ENCODE data around the gene DOCK3. TPM values are rescaled to one million over a fixed set of nuclear protein-coding genes. Genes with fewer than 3 reads are reported as not detected.
"Not testable (repeated sequence)": the region's sequence is repeated elsewhere in the genome, so short reads cannot be mapped to it uniquely, and the experiment has no call there.

Gene DOCK3
- total and polyA plus RNA-seq, 10 of the 15 experiments (the other 5 are each of a cell fraction or from before 2014, with no cell fraction given): 0.02 to 0.52 (median 0.04) TPM; not detected in 5

DNA sequence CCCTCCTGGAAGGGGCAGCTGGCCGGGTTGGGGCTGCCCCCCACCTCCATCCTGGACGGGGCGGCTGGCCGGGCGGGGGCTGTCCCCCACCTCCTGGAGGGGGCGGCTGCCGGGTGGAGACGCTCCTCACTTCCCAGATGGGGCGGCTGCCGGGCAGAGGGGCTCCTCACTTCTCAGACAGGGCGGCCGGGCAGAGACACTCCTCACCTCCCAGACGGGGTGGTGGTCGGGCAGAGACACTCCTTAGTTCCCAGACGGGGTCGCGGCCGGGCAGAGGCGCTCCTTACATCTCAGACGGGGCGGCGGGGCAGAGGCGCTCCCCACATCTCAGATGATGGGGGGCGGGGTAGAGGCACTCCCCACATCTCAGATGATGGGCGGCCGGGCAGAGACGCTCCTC lies 129.1 kb downstream of the DOCK3 start:
- RAD21 ChIA-PET (ENCODE audit: unreplicated experiment); H3K27me3 ChIP-seq (replicated peaks in 1 of 2; ENCODE audit: control insufficient read depth in 2 of 2, insufficient read depth in 2 of 2, low read length in 1 of 2); H4K20me1 ChIP-seq (ENCODE audit: control insufficient read depth, insufficient read depth); intact Hi-C loops (cut with micrococcal nuclease; ENCODE audit: unreplicated experiment); H3K36me3 ChIP-seq (ENCODE audit: control insufficient read depth in 2 of 2, insufficient read depth in 2 of 2, low read length in 1 of 2); H3K79me2 ChIP-seq (ENCODE audit: control insufficient read depth, insufficient read depth, low read length); FAIRE-seq; SMC1A ChIA-PET (ENCODE audit: uncharacterized antibody, unreplicated experiment); ATAC-seq; DNase-seq (ENCODE audit: low read depth, low spot score); CTCF ChIA-PET; H3K9ac ChIP-seq (ENCODE audit: control insufficient read depth, insufficient read depth, low read length); H3K4me1 ChIP-seq (ENCODE audit: control insufficient read depth, insufficient read depth, low read length); in situ Hi-C loops (cut with MboI); H3K27ac ChIP-seq (ENCODE audit: control insufficient read depth, insufficient read depth); H3K4me2 ChIP-seq (ENCODE audit: control insufficient read depth, insufficient read depth); H2AFZ ChIP-seq (ENCODE audit: control insufficient read depth, low read depth, low read length); POLR2A ChIA-PET; H3K4me3 ChIP-seq; BruUV-seq (replicated peaks); H3K9me3 ChIP-seq (replicated peaks; ENCODE audit: control insufficient read depth, insufficient read depth, low read length): not testable (repeated sequence)
- WGBS (ENCODE audit: insufficient coverage, insufficient replicate concordance, low lambda C conversion rate, missing lambda C conversion rate): 87% methylated on average over 15 of the region's 27 CpGs

DNA sequence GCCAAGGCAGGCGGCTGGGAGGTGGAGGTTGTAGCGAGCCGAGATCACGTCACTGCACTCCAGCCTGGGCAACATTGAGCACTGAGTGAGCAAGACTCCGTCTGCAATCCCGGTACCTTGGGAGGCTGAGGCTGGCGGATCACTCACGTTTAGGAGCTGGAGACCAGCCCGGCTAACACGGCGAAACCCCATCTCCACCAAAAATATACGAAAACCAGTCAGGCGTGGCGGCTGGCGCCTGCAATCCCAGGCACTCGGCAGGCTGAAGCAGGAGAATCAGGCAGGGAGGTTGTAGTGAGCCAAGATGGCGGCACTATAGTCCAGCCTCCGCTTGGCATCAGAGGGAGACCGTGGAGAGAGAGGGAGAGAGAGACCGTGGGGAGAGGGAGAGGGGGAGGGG lies 129.6 kb downstream of the DOCK3 start:
- ATAC-seq; H3K79me2 ChIP-seq (ENCODE audit: control insufficient read depth, insufficient read depth, low read length); intact Hi-C loops (cut with micrococcal nuclease; ENCODE audit: unreplicated experiment); RAD21 ChIA-PET (ENCODE audit: unreplicated experiment); POLR2A ChIA-PET; H3K9me3 ChIP-seq (replicated peaks; ENCODE audit: control insufficient read depth, insufficient read depth, low read length); in situ Hi-C loops (cut with MboI); H3K9ac ChIP-seq (ENCODE audit: control insufficient read depth, insufficient read depth, low read length); CTCF ChIA-PET; H3K36me3 ChIP-seq (ENCODE audit: control insufficient read depth in 2 of 2, insufficient read depth in 2 of 2, low read length in 1 of 2); H3K27ac ChIP-seq (ENCODE audit: control insufficient read depth, insufficient read depth); H3K4me2 ChIP-seq (ENCODE audit: control insufficient read depth, insufficient read depth); DNase-seq (ENCODE audit: low read depth, low spot score); BruUV-seq (replicated peaks); H3K27me3 ChIP-seq (replicated peaks in 1 of 2; ENCODE audit: control insufficient read depth in 2 of 2, insufficient read depth in 2 of 2, low read length in 1 of 2); H3K4me1 ChIP-seq (ENCODE audit: control insufficient read depth, insufficient read depth, low read length); SMC1A ChIA-PET (ENCODE audit: uncharacterized antibody, unreplicated experiment); FAIRE-seq; H3K4me3 ChIP-seq; H4K20me1 ChIP-seq (ENCODE audit: control insufficient read depth, insufficient read depth); H2AFZ ChIP-seq (ENCODE audit: control insufficient read depth, low read depth, low read length): not testable (repeated sequence)
- 47% methylated on average over 14 of the region's 20 CpGs for WGBS (ENCODE audit: insufficient coverage, insufficient replicate concordance, low lambda C conversion rate, missing lambda C conversion rate)

DNA sequence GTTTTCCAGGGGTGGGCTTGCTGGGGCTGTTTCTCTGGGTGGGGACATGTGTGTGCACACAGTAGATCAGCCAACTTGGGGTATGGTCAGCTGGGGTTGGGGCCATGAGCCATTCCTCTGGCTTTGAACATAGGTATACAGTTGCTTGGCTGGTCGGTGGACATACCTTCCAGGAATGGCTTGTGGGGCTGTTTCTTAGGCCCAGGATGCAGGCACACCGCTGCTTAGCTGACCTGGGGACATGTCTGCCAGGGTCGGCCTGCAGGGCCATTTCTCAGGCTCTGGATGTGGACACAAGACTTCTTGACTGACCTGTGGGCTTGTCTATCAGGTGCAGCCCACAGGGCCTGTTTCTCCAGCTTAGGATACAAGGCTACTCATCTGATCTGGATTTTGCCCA lies 130.6 kb downstream of the DOCK3 start:
- no TSS peak for BruUV-seq (replicated peaks)
- TF ChIP-seq SREBF2 (IDR thresholded peaks at IDR 0.05; ENCODE audit: low read length) (no peak), MYB (IDR thresholded peaks at IDR 0.05; ENCODE audit: borderline replicate concordance, low read depth, low read length) (no peak), POLR2AphosphoS2 (IDR thresholded peaks at IDR 0.05; ENCODE audit: low read depth, low read length) (no peak), FOS (IDR thresholded peaks at IDR 0.05; ENCODE audit: borderline replicate concordance, extremely low read depth, insufficient read length) (no peak), PAX5 (IDR thresholded peaks at IDR 0.05; ENCODE audit: borderline replicate concordance, low read depth, low read length) (no peak), ZNF24 (IDR thresholded peaks at IDR 0.05) (no peak), ZSCAN29 (IDR thresholded peaks at IDR 0.05) (no peak)
- TF ChIP-seq, protein P1, sequence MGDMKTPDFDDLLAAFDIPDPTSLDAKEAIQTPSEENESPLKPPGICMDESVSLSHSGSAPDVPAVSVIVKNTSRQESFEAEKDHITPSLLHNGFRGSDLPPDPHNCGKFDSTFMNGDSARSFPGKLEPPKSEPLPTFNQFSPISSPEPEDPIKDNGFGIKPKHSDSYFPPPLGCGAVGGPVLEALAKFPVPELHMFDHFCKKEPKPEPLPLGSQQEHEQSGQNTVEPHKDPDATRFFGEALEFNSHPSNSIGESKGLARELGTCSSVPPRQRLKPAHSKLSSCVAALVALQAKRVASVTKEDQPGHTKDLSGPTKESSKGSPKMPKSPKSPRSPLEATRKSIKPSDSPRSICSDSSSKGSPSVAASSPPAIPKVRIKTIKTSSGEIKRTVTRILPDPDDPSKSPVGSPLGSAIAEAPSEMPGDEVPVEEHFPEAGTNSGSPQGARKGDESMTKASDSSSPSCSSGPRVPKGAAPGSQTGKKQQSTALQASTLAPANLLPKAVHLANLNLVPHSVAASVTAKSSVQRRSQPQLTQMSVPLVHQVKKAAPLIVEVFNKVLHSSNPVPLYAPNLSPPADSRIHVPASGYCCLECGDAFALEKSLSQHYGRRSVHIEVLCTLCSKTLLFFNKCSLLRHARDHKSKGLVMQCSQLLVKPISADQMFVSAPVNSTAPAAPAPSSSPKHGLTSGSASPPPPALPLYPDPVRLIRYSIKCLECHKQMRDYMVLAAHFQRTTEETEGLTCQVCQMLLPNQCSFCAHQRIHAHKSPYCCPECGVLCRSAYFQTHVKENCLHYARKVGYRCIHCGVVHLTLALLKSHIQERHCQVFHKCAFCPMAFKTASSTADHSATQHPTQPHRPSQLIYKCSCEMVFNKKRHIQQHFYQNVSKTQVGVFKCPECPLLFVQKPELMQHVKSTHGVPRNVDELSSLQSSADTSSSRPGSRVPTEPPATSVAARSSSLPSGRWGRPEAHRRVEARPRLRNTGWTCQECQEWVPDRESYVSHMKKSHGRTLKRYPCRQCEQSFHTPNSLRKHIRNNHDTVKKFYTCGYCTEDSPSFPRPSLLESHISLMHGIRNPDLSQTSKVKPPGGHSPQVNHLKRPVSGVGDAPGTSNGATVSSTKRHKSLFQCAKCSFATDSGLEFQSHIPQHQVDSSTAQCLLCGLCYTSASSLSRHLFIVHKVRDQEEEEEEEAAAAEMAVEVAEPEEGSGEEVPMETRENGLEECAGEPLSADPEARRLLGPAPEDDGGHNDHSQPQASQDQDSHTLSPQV (IDR thresholded peaks at IDR 0.05): no peak

More for the DNA sequence above, 130.6 kb downstream of the DOCK3 start:
- no peaks in the 10 kb centered on the region for H3K4me1 ChIP-seq (ENCODE audit: control insufficient read depth, insufficient read depth, low read length)
- DNase-seq (ENCODE audit: low read depth, low spot score) (no peak), ATAC-seq (no peak), FAIRE-seq (no peak)
- ChIA-PET SMC1A (ENCODE audit: uncharacterized antibody, unreplicated experiment) (no interaction called here), RAD21 (ENCODE audit: unreplicated experiment) (no interaction called here), CTCF (no interaction called here), POLR2A (no interaction called here)
- intact Hi-C loops (cut with micrococcal nuclease; ENCODE audit: unreplicated experiment) (no loop called here), in situ Hi-C loops (cut with MboI) (no loop called here)
- H3K4me2 ChIP-seq (ENCODE audit: control insufficient read depth, insufficient read depth): no peak overlapping the region
- H3K36me3 ChIP-seq (ENCODE audit: control insufficient read depth in 2 of 2, insufficient read depth in 2 of 2, low read length in 1 of 2): no peaks in the 10 kb centered on the region
- no peak overlapping the region for H2AFZ ChIP-seq (ENCODE audit: control insufficient read depth, low read depth, low read length)
- H3K27ac ChIP-seq (ENCODE audit: control insufficient read depth, insufficient read depth): no peak overlapping the region
- H3K4me3 ChIP-seq: no peak overlapping the region
- WGBS (ENCODE audit: insufficient coverage, insufficient replicate concordance, low lambda C conversion rate, missing lambda C conversion rate): 0% methylated on average over 3 of the region's 3 CpGs
- no peaks in the 10 kb centered on the region; the same call in 2 of the 3 replicates for H3K9me3 ChIP-seq (replicated peaks; ENCODE audit: control insufficient read depth, insufficient read depth, low read length)
- H3K27me3 ChIP-seq (replicated peaks in 1 of 2; ENCODE audit: control insufficient read depth in 2 of 2, insufficient read depth in 2 of 2, low read length in 1 of 2): no peaks in the 10 kb centered on the region
- no peaks in the 10 kb centered on the region for H3K79me2 ChIP-seq (ENCODE audit: control insufficient read depth, insufficient read depth, low read length)
- H3K9ac ChIP-seq (ENCODE audit: control insufficient read depth, insufficient read depth, low read length): no peak overlapping the region
- H4K20me1 ChIP-seq (ENCODE audit: control insufficient read depth, insufficient read depth): no peaks in the 10 kb centered on the region
